IPS-NIHi11 (cell line): ENCODE measurements around the gene QSOX1.

Source experiments
- DNase-seq: peaks from one replicate; pipeline ENCODE4 v3.0.0; 2012; ENCODE audit warnings: mixed read lengths, low spot score

Gene QSOX1

GRCh38 chr1:180250883-180251509 is 96.3 kb downstream of the QSOX1 start:
- DNase-seq, result no peak

GRCh38 chr1:180251526-180252305 is 97.0 kb downstream of the QSOX1 start:
- no peak for DNase-seq

DNA sequence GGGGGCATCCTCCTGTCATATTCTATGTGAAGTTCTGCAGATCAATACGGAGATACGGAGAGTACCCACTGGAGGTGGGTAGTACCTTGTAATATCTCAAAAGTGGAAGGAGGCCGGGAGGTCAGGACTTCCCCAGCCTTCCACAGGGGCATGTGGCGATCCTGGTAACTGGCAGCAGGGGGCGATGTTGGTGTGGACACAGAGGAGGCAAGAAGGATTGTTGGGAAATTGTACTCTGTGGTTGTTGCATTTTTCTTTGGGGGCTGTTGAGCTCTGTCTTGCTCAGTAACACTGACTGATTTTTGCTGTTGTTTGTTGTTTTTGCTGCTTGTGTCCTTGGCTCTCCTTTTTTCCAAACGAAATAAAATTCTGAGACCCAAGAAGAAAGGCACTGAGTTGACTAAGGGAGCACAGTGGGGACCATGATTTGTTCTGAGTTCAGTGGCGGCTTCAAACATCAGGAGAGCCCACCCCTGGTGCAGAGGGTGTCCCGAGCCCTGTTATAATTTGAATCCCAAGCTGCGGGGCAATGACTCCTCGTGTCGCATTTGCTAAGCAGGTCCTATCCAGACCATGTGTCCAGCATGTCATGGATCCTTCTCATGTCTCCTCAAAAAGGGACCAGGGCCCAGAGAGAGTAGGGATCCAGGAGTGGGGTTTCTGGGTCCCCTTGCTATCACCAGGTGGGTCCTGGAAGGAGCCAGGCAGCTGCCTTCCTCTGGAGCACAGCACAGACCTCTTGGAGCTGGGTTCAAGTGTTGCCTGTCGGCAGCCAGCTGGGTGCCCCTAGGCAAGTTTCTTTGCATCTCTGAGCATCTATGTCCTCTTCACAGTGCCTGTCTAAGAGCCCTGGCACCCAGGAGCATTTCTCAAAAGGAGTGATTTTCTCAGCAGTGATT is 98.2 kb downstream of the QSOX1 start:
- DNase-seq, result peak; percentile 74
